ENCODE measurements around the gene ENTPD1.

DNA sequence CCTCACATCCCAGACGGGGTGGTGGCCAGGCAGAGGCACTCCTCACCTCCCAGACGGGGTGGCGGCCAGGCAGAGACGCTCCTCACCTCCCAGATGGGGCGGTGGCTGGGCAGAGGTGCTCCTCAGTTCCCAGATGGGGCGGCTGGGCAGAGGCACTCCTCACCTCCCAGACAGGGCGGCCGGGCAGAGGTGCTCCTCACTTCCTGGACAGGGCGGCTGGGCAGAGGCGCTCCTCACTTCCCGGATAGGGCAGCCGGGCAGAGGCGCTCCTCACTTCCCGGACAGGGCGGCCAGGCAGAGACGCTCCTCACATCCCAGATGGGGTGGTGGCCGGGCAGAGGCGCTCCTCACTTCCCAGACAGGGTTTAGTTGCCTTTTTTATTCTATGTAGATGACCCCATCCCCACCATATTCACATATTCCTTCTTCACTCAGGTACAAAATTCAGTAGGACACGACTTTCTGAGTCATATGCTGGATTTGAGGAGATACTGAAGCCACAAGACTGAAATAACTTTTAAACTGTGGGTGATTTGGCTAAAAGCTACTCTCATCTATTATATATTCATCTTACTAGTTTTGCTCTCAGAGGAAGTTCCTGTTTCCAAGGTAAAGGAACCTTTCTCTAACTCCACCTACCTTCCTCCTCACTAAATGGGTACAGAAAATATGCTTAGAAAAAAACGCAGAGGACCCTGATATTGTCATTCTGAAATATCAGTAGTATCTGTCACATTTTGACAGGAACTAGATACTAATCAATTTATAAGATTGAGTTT, 54.4 kb downstream of the ENTPD1 start:
- TF ChIP-seq, protein P1, sequence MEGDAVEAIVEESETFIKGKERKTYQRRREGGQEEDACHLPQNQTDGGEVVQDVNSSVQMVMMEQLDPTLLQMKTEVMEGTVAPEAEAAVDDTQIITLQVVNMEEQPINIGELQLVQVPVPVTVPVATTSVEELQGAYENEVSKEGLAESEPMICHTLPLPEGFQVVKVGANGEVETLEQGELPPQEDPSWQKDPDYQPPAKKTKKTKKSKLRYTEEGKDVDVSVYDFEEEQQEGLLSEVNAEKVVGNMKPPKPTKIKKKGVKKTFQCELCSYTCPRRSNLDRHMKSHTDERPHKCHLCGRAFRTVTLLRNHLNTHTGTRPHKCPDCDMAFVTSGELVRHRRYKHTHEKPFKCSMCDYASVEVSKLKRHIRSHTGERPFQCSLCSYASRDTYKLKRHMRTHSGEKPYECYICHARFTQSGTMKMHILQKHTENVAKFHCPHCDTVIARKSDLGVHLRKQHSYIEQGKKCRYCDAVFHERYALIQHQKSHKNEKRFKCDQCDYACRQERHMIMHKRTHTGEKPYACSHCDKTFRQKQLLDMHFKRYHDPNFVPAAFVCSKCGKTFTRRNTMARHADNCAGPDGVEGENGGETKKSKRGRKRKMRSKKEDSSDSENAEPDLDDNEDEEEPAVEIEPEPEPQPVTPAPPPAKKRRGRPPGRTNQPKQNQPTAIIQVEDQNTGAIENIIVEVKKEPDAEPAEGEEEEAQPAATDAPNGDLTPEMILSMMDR (conservative IDR thresholded peaks at IDR 0.05 in 1 of 2, IDR thresholded peaks at IDR 0.05 in 1 of 2; ENCODE audit: low read depth in 1 of 2, low read length in 2 of 2): no peak
- no peak for TF ChIP-seq EZH2 (IDR thresholded peaks at IDR 0.05; ENCODE audit: low read length, missing control alignments)

Data from fibroblast of lung (primary cell).